CD4-positive, alpha-beta T cell treated with Interleukin-2 at 100 ng/mL for 4 hours (primary cell): ENCODE measurements around the gene NSD1.

ENCODE experiments used
- DNase-seq: peaks from one replicate; pipeline ENCODE4 v3.0.0-alpha.2; 2020; ENCODE audit warnings: low spot score

NSD1 gene, protein sequence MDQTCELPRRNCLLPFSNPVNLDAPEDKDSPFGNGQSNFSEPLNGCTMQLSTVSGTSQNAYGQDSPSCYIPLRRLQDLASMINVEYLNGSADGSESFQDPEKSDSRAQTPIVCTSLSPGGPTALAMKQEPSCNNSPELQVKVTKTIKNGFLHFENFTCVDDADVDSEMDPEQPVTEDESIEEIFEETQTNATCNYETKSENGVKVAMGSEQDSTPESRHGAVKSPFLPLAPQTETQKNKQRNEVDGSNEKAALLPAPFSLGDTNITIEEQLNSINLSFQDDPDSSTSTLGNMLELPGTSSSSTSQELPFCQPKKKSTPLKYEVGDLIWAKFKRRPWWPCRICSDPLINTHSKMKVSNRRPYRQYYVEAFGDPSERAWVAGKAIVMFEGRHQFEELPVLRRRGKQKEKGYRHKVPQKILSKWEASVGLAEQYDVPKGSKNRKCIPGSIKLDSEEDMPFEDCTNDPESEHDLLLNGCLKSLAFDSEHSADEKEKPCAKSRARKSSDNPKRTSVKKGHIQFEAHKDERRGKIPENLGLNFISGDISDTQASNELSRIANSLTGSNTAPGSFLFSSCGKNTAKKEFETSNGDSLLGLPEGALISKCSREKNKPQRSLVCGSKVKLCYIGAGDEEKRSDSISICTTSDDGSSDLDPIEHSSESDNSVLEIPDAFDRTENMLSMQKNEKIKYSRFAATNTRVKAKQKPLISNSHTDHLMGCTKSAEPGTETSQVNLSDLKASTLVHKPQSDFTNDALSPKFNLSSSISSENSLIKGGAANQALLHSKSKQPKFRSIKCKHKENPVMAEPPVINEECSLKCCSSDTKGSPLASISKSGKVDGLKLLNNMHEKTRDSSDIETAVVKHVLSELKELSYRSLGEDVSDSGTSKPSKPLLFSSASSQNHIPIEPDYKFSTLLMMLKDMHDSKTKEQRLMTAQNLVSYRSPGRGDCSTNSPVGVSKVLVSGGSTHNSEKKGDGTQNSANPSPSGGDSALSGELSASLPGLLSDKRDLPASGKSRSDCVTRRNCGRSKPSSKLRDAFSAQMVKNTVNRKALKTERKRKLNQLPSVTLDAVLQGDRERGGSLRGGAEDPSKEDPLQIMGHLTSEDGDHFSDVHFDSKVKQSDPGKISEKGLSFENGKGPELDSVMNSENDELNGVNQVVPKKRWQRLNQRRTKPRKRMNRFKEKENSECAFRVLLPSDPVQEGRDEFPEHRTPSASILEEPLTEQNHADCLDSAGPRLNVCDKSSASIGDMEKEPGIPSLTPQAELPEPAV (N-terminal part only)

DNA sequence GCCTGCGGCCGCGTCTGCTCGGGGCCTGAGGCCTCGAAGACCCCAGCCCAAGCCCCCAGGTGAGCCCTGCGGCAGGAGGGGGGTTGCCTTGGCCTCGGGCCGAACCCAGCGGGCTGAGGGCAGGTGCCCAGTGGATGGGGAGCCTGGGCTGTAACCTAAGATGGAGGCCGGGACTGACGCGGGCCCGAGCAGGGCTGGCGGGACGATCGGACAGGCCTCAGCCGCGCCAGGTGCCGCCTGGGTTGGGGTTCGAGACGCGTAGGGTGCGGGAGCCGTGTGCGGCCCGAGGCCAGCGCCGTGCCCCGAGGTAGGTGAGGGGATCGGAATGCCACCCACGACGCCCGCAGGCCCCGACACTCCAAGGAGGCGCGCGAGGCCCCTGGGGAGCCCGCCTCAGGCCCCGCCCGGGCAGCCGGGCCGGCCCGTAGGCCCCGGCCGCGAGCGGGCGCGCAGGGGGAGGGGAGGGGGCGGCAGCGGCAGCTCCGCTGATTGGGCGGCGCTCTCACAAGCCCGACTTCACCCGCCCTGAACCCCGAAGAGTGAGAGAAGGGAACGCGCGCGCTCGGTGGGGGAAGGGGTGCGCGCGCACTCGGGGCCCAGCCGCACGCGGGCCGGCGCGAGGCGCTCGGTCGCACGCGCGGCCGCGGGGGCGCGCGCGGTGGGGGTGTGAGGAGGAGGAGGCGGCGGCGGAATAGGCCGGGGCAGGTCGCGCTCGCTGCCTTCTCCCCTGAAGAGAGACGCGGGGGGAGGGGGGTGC is at the start of gene NSD1:
TSS of gene NSD1 (plus strand) at position 678 of the 757 bp plus-strand sequence. CDS start 1,331 bp downstream, outside the sequence.
- DNase-seq = peak; percentile 92

DNA sequence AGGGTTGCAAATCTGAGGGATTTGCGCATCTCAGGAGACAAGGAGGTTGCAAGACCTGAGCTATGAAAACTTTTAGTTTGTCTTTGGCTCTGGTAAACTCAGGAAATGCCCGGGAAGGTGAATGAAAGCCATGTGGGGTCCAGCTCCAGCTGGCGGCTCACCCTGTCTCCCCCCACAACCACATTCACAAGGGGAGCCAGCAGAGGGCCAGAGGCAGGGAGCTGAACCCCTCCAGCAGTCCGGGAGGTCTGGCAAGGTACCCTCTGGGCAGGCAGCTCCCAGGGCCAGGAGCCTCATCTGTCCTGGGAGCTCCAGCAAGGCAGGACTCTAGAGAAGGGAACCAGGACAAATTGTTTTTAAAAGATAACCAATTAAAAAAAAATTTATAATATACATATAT is 49.4 kb upstream of the NSD1 start:
- no peak for DNase-seq

DNA sequence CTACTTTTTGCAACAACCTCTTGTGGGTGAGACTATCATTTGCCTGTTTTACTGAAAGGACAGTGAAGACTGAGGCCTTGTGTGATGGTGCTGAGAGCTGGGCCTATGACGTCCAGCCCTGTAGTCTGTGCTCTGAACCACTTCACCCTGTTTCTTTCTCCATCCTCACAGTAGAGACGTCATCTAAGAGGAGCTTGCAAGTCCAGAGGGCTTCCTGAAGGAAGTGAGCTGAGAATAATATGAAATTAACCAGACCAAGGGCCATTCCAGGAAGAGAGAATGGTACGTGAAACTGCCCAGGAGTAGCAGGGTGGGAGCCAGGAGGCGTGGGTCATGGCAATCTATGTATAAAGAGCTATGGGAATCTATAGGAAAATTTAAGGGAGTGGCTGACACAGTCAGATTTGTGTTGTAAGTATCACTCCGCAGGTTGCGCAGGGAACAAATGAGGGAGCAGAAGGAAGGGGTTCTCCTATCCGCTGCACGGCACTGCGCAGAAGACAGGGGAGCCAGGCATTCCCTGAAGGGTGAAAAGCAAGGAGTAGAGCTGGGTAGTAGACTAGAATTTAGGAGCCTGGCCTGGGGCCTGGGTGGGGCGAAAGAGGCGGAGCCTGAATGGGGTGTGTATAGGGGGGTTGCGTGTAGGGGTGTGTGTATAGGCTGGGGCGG is 47.5 kb upstream of the NSD1 start:
- no peak for DNase-seq

DNA sequence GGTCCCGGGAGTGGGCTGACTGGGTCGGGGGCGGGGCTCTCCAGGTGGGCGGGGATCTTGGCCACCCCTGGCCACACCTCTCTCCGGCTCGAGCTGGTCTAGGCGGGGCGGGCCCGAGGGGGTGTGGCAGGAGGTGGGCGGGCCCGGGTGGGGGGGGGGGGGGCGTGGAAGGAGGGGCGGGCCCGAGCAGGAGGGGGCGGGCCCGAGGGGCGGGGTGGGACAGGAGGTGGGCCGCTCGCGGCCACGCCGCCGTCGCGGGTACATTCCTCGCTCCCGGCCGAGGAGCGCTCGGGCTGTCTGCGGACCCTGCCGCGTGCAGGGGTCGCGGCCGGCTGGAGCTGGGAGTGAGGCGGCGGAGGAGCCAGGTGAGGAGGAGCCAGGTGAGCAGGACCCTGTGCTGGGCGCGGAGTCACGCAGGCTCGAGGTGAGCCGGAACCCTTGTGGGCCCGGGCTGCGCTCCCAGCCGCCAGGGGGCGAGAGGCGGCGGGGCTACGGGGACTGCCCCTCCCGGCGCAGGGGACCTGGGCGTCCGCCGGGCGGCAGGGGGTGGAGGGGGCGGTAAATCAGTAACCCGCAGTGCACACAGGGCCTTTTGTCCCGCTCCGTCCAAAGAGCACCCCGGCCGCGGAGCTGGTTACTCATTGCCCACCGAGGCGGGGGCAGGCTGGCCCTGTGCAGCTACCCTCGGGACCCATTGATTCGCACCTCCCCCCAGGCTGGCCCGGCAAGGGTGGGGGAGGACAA is 46.7 kb upstream of the NSD1 start, which contains the start of gene FGFR4:
TSS of gene FGFR4 (plus strand) at position 262 of the 744 bp plus-strand sequence. CDS start 2,688 bp downstream, outside the sequence.
- peak; percentile 58 for DNase-seq

DNA sequence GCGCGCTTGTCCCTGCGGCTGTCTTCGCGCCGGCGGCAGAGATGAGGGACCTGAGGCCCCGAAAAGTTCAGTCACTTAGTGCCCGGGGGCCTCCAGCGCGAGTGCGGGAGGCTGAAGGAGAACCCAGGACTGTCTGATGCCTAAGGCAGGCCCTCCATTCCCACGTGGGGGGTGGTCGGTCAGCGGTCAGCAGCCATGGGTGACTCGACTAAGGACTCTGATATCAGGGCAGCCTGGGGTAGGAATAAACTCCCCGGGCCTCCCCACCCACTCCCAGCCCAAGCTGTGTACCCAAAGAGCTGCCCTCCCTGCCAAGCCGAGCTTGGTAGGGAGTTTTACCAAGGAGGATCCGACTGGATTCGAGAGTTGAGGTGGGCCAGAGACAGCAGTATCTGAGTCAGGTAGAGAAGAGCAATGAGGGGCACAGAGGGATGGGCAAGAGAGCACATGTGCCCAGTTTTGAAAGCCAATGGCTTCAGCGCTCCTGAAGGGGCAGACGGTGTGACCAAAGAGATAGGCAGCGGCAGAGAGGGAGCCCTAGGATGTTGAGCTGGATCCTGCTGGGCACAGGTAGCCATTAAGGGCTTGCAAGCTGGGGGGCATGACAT is 46.1 kb upstream of the NSD1 start:
- no peak for DNase-seq

DNA sequence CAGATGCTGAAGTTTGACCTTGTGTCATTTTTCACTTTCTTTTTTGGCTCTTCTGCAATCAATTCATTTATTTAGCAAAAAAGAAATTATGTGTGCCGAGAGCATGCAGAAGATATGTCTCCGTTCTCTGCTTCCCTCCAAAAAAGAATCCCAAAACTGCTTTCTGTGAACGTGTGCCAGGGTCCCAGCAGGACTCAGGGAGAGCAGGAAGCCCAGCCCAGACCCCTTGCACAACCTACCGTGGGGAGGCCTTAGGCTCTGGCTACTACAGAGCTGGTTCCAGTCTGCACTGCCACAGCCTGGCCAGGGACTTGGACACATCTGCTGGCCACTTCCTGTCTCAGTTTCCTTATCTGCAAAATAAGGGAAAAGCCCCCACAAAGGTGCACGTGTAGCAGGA is 44.4 kb upstream of the NSD1 start:
- DNase-seq = no peak

DNA sequence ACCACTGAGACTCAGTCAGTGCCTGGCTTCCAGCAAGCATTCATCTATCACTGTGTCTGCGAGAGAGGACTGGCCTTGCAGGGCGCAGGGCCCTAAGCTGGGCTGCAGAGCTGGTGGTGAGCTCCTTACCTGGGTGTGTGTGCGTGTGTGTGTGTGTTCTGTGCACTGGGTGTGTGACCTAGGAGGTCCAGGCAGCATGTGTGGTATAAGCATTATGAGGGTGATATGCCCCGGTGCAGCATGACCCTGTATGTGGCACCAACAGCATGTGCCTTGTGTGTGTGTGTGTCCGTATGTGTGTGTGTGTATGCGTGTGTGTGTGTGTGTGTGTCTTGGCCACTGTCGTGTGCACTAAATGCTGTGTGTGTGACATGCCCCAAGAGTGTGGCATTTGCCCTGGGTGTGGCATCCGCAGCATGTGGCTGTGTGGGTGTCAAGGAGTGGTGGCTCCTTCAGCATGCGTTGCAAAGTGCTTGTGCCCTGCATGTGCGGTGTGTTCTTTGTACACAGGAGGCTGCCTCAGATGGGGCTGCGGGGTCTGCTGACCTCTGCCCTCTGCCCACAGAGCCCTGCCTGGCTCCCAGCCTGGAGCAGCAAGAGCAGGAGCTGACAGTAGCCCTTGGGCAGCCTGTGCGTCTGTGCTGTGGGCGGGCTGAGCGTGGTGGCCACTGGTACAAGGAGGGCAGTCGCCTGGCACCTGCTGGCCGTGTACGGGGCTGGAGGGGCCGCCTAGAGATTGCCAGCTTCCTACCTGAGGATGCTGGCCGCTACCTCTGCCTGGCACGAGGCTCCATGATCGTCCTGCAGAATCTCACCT is 43.5 kb upstream of the NSD1 start:
- no peak for DNase-seq

DNA sequence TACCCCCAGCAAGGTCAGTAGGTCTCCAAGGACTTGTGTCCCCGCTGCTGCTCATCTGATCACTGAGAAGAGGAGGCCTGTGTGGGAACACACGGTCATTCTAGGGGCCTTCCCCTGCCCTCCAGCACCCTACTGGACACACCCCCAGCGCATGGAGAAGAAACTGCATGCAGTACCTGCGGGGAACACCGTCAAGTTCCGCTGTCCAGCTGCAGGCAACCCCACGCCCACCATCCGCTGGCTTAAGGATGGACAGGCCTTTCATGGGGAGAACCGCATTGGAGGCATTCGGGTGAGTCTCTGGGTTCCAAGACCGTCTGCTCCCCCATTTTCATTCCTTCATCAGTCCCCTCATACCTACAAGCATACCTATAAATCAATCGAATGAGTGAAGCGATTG is 42.8 kb upstream of the NSD1 start:
- no peak for DNase-seq

DNA sequence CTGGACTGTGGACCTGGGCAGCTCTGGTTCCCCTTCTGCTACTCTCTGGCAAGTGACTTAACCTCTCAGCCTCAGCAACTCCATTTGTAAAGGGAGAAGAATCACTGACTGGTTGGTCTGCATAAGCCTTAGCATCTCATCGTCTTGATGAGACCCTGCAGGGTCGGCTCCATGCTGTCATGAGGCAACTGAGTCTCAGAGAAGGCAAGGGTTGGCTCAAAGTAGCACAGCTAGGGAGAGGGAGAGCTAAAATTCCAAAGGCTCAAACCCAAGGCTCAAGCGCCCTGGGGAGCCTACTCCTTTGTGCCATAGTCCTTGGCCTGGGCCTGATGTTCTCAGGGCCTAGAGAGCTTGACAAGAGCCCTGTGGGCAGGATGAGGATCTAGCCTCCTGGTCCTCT is 42.3 kb upstream of the NSD1 start:
- no peak for DNase-seq

DNA sequence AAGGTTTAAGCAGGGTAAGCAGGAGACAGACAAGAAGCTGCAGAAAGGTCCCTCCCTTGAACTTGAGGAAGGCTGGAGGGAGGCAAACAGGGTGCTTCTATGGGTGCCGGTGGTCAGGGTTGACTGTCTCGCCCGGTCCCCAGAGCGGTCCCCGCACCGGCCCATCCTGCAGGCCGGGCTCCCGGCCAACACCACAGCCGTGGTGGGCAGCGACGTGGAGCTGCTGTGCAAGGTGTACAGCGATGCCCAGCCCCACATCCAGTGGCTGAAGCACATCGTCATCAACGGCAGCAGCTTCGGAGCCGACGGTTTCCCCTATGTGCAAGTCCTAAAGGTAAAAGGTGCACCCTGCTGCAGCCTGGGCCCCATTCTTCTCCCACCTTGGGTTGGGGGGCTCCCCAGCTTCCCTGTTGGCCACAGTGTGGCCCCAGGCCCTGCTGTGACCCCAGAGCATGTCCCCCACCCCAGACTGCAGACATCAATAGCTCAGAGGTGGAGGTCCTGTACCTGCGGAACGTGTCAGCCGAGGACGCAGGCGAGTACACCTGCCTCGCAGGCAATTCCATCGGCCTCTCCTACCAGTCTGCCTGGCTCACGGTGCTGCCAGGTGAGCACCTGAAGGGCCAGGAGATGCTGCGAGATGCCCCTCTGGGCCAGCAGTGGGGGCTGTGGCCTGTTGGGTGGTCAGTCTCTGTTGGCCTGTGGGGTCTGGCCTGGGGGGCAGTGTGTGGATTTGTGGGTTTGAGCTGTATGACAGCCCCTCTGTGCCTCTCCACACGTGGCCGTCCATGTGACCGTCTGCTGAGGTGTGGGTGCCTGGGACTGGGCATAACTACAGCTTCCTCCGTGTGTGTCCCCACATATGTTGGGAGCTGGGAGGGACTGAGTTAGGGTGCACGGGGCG is 41.1 kb upstream of the NSD1 start:
- no peak for DNase-seq

DNA sequence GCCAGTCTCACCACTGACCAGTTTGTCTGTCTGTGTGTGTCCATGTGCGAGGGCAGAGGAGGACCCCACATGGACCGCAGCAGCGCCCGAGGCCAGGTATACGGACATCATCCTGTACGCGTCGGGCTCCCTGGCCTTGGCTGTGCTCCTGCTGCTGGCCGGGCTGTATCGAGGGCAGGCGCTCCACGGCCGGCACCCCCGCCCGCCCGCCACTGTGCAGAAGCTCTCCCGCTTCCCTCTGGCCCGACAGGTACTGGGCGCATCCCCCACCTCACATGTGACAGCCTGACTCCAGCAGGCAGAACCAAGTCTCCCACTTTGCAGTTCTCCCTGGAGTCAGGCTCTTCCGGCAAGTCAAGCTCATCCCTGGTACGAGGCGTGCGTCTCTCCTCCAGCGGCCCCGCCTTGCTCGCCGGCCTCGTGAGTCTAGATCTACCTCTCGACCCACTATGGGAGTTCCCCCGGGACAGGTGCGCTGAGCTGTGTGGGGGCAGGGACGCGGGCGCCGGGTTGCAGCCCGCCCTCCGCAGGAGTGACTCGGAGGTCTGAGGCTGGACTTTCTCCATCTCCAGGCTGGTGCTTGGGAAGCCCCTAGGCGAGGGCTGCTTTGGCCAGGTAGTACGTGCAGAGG is 40.4 kb upstream of the NSD1 start:
- no peak for DNase-seq

DNA sequence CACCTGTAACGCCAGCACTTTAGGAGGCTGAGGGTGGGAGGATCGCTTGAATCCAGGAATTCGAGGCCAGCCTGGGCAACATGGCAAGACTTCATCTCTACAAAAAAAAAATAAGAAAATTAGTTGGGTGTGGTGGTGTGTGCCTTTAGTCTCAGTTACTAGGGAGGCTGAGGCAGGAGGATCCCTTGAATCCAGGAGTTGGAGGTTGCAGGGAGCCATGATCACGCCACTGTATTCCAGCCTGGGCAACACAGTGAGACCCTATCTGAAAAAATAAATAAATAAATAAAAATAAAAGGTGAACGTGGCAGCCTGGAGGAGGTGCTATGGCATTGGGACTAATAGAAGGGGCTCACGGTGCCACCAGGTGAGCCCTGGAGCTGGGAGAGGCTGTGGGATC is 39.8 kb upstream of the NSD1 start:
- DNase-seq = no peak

DNA sequence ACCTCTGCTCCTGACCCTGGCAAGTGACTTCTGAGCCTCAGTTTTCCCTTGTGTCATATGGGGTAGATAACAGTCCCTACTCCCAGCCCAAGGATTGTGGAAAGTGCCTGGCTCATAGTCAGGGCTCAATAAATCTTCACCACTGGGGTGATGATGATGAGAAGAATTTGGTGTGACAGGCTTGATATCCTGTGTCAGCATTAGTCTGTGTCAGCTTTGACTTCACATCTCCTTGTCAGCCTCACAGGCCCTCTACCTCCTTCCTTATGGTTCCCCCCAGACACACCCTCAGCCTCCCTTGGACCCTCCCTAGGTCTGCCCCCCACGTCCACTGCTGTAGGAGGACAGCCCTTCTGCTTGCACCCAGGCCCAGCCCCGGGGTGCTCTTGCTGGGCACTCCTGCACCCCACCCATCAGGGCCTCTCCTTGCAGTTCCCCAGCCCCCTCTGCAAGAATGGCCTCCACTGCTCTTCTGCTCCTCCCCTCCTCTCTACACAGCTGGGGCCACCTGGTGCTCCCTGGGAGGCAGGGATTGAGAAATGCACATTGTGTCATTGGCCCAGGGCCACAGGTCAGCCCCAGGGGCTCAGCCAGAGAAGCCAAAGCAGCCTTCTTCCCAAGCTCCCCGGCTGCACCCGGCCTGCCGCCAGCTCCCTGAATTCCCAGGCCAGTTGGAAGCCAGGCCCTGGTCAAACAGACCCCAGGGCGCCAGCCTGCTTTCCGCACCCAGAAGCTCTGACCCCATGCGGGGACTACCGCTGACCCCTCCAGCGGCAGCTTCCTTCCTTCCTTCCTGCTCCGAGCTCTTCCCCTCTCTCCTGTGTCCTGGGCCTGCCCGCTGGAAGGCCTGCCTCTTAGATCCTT is 39.1 kb upstream of the NSD1 start:
- no peak for DNase-seq

DNA sequence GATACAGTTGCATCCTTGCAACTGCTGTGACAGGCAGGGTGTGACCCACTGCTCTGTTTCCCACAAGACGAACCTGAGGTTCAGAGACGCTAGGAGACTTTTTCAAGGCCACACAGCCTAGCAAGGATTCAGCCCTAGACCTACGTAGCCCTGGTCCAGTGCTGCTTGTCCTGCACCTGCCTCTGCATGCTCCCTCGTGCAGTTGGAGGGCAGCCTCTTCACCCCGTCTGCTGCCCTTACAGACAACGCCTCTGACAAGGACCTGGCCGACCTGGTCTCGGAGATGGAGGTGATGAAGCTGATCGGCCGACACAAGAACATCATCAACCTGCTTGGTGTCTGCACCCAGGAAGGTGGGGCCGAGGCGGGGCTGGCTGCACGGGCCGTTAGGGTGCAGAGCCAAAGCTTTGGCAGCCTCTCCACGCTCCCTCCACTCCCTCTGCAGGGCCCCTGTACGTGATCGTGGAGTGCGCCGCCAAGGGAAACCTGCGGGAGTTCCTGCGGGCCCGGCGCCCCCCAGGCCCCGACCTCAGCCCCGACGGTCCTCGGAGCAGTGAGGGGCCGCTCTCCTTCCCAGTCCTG is 38.4 kb upstream of the NSD1 start:
- DNase-seq = no peak

DNA sequence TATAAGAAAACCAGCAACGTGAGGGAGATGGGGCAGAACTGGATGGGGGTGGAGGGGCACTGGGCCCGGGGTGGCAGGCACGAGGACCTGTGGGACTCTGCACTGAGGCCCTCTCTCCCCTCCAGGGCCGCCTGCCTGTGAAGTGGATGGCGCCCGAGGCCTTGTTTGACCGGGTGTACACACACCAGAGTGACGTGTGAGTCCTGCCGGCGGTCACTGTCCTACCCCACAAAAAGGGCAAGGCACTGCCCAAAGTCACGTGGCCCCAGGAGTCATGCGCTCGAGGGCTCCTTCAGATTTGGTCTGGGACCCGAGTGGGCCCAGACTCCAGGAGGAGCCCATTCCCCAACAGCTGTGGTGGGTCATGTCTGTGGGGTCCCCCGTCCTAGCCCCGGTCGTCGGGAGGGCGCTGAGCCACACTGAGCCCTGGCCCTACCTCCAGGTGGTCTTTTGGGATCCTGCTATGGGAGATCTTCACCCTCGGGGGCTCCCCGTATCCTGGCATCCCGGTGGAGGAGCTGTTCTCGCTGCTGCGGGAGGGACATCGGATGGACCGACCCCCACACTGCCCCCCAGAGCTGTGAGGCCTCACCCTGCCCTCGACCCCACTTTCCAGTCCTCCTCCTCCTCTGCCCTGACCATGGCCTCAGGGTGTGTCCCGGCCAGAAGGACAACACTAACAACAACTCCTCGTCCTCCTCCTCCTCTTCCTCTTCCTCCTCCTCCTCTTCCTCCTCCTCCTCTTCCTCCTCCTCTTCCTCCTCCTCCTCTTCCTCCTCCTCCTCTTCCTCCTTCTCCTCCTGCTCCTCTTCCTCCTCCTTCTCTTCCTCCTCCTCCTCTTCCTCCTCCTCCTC is 37.2 kb upstream of the NSD1 start:
- DNase-seq = no peak
